C4-2B (cell line): ENCODE results near the gene GCK.

Experiments
- ZFX ChIP-seq: fragments of 450-650 bp; IDR thresholded peaks from 2 replicates; pipeline ENCODE4 v1.6.1; 2017
- TF ChIP-seq, protein P1 (sequence below): fragments of 450-650 bp; conservative IDR thresholded peaks from 2 replicates; pipeline ENCODE4 v1.5.1; 2017; ENCODE audit warnings: mild to moderate bottlenecking

DNA sequence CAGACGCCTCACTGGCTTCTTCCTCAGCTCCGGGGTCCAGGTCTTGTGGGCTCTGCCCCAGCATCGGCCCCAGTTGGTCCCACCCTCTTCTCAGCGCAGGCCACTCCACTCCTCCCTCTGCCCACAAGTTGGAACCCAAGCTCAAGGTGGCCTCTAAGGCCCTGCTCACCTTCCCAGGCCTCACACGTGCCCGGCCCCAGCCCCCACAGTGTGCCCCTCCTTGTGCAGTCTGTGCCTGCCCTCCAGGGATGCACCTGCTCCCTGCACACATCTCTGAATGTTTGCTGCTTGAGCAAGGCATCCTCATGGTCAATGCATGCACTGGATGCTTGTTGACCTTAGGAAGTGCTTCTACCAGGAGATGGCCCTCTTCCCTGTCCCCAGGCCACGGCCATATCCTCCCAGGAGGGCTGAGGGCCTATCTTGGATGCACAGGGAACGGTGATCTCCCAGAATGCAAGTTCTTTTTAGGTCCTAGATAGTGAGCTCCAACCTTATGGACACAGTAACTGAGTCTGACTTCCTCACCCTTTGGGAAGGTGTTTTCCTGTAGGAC lies 92.8 kb downstream of the GCK start:
- TF ChIP-seq, protein P1, sequence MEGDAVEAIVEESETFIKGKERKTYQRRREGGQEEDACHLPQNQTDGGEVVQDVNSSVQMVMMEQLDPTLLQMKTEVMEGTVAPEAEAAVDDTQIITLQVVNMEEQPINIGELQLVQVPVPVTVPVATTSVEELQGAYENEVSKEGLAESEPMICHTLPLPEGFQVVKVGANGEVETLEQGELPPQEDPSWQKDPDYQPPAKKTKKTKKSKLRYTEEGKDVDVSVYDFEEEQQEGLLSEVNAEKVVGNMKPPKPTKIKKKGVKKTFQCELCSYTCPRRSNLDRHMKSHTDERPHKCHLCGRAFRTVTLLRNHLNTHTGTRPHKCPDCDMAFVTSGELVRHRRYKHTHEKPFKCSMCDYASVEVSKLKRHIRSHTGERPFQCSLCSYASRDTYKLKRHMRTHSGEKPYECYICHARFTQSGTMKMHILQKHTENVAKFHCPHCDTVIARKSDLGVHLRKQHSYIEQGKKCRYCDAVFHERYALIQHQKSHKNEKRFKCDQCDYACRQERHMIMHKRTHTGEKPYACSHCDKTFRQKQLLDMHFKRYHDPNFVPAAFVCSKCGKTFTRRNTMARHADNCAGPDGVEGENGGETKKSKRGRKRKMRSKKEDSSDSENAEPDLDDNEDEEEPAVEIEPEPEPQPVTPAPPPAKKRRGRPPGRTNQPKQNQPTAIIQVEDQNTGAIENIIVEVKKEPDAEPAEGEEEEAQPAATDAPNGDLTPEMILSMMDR, result no peak
- no peak for TF ChIP-seq ZFX
